ENCODE results near the gene SLC7A4. TPM values are rescaled to one million over a fixed set of nuclear protein-coding genes. Genes with fewer than 3 reads are reported as not detected.

Gene SLC7A4
- total RNA-seq, 1 experiment from 2014 or later, result not detected

DNA sequence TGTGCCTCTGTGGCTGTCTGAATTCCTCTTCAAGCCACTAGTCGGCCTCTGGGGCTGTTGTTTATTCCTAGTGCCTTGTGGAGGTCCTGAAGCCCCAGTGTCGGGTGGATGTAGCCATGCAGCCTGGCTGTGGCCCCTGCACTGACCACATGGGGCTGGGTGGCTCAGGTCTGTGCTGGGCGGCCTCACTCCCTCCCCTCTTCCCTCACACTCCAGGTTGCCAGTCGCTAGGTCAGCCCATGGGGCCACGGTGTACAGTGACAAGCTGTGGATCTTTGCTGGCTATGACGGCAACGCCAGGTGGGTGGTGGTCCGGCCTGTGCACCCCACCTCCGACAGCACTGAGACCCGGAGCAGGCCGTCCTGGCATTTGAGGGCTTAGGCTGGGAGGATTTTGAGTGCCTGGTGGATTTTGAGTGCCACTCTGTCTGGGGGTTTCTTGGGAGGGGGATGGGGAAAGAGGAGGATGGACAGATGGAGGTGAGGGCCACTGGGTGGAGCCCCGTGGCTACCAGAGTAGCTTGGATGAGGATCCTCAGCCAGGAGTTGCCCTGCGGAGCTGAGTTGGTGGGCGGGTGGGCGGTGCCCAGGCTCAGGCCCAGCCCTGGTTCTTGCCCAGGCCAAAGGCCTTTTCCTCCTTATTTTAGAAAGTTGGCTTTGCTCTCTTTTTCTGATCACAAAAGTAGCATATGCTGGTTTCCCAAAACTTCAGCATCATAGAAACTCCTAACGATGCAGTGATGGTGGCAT is 43.6 kb downstream of the SLC7A4 start:
- no peak for DNase-seq (ENCODE audit: low spot score)

DNA sequence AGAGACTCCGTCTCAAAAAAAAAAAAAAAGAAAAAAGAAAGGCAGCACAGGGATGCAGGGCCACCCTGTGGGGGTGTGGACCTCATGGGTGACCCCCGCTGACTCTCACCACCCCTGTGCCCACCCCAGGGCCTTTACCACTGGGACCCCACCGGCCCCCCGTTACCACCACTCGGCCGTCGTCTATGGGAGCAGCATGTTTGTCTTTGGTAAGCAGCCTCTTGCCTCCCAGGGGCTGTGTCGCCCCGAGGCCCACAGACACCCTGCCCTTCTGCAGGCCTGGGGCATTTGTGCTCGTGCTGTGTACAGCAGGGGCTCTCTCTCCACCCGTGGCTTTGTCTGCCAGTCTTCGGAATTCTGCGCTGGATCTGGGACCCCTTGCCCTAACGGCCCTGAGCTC is 45.0 kb downstream of the SLC7A4 start:
- DNase-seq (ENCODE audit: low spot score), result no peak

DNA sequence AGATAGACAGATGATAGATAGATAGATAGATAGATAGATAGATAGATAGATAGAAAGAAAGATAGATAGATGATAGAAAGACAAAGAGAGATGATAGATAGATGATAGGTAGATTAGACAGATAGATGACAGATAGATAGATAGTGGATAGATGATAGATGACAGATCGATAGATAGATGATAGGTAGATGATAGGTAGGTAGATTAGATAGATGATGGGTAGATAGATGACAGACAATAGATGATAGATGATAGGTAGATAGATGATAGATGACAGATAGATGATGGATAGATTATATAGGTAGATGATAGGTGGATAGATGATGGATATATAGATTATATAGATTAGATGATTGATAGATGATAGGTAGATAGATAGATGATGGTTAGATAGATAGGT is 46.0 kb downstream of the SLC7A4 start:
- no peak for DNase-seq (ENCODE audit: low spot score)

DNA sequence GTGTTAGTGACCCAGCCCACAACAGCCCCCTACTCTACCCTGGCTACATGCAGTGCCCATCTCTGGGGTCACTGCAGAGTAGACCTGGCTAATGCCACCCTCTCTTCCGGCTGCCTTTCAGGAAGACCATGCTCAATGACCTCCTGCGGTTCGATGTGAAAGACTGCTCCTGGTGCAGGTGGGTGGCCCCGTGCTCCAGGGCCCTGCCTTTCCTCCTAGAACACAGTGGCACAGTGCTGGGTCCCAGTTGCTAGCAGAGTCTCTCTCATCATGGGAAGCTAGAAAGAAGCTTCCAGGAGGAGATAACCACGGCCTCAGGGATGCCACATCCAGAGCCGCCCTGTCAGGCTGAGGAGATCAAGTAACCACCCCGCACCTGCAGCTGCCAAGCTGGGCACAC is 46.6 kb downstream of the SLC7A4 start:
- DNase-seq (ENCODE audit: low spot score), result no peak

DNA sequence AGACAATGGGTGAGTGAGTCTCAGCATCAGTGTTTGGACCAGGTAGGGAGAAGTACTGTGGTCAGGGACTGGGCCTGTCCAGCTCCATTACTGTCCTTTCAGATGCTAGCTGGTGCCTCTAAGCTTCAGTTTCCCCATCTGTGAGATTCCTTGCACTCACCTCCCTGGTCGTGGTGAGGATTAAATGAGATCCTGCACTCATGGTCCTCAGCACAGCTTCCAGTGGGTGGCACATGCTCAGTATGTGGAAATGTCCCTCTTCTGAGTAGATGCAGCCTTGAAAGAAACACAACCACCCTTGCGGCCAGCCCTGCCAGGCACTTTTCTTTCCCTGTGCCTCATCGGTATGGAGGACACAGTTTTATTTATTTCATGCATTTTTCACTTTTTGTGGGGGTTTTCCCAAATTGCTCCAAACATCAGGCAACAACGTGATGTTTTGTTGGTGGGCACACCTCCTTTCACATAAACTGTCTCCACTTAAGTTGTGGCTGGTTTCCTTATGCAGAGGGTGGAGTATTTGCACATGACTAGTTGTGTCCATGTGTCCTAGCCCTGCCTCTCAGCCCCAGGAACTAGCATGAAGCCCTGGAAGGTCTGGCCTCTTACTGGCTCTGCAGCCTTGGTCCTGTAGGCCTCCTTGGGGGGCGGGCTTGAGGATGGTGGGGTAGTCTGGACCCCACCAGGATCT is 49.1 kb downstream of the SLC7A4 start:
- no peak for DNase-seq (ENCODE audit: low spot score)

DNA sequence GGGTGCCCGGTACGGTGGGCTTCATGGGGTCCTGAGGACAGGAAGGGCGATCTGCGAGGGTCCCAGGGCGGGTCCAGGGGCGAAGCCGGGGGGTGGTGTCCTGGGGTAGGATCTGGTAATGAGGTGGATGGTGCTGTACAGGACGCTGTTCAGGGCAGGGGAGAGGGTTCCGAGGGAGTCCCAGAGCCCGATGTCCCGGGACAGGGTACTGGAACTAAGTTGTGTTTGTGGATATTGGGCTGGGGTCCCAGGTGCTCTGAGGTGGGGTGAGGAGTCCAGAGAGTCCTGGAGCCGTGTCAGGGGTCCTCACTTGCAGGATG is 49.8 kb downstream of the SLC7A4 start:
- no peak for DNase-seq (ENCODE audit: low spot score)

DNA sequence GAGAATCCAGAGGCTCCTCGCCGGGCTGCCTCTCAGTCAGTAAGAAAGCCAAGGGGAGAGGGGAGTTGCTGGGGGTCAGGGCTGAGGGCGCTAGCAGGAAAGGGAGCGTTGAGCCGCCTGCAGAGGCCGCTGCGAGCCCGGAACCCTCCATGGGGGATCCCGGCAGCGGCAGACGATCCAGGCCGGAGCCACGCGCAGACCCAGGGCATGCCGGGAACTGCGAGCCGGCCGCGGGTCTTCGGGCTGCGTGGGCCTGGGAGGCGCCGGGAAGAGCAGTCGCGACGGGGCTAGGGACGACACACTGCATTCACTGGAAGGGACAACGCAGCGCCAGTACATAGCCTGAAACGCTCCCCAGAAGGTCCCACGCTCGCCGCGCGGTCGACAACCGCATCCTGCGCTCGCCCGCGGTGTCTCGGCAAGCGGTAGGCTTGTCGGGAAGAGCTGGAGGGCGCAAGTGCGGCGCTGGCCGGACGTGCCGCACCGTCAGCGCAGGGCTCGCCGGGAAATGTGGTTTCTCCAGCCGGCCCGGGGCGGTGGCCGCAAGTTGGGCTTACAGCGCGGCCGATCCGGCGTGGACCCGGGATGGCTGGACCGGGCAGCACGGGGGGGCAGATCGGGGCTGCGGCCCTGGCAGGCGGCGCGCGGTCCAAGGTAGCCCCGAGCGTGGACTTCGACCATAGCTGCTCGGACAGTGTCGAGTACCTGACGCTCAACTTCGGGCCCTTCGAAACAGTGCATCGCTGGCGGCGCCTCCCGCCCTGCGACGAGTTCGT is 50.4 kb downstream of the SLC7A4 start, which contains the start of gene LZTR1:
LZTR1 (plus strand) TSS at position 511 of the 776 bp plus-strand sequence; CDS start at position 586, 75 bp downstream.
- peak; percentile 66 for DNase-seq (ENCODE audit: low spot score)

DNA sequence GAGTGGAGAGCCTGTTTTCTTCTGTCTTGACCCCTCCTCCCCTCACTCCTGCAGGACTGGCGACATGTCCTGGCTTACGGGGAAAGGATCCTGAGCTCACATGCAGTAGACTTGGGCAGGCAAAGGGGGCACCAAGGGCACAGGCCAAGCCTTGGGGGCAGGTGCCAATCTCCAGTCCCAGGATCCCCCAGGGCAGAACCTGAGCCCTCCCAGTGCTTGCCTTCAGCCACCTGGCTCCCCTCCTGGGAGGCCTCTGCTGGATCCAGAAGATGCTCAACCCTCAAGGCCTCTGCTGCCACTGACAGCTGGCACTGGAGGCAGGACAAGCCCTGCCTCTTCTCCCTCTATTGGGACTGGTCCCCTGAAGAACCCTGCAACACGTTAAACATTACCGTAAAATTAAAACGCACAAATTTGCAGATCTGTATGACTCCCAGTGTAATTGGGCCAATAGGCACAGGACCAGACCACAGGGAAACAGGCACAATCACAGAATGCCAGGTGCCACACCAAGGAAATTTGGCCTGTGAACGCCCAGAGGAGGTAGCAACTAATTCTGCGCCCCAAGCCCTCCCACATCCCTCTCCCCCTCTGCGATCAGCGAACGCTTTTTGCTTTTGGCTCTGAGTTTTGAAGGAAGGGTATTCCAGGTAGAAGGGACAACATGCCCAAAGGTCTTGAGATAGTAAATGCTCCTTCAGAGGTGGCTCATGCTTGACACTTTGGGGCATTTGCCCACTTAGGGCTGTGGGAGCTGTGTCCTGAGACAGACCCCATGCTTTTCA is 51.2 kb downstream of the SLC7A4 start:
- DNase-seq (ENCODE audit: low spot score), result no peak

DNA sequence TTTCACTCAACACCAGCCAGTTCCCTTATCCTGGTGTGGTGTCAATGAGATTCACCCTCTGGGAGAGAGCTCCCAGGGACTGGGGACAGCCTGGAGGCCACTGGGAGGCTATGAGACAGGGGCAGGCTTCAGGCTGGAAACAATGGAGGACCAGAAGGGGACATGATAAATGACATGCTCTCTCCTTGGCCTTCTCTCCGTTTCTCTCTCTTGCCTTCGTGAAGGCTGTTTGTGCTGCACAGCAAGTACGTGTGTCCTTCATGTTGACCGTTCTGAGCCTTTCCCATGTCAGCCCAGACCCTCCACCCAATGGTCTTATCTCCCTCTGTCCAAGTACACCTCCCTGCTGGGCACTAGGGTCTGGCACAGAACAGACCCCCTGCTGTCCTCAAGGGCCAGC is 51.8 kb downstream of the SLC7A4 start:
- DNase-seq (ENCODE audit: low spot score), result no peak

DNA sequence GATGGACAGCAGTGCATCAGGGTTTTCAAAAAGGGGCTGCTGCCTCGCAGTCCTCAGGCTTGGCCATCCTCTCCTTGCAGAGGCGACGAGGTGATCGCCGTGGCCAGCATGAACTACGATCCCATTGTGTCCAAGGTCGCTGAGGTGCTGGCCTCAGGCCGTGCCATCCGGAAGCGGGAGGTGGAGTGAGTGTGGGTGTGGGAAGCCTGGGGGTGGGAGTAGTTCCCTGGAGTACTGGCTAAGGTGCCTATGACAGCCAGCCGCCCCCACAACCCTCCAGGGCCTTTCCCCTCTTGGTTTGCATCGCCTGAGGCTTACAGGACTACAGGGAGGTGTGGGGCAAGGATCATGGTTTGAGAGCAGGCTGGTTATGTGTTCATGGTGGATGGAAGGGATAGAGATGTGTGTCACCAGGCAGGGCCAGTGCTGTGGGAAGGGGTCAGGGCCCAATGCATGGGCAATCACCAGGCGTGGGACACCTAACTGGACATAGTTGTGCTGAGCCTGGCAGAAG is 52.4 kb downstream of the SLC7A4 start:
- DNase-seq (ENCODE audit: low spot score), result no peak

DNA sequence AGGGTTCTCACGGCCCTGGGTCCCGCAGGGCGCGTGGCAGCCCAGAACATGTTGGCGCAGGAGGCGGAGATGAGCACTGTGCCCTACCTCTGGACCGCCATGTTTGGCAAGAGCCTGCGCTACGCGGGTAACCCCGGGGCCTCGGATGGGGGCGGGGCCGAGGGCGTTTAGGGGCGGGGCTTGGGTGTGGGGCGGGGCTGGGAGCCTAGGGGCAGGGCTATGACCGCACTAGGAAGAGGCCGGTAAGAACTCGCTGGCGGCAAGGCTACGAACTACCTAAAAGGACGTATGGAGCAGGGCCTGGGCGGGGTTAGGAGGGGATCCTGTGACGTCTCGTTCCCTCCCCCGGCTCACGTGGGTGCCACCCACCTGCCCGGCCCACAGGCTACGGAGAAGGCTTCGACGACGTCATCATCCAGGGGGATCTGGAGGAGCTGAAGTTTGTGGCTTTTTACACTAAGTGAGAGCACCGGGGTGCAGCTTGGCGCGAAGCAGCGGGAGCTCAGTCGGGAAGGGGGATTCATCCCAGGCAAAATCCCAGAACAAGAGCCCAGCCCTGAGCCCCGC is 53.0 kb downstream of the SLC7A4 start:
- no peak for DNase-seq (ENCODE audit: low spot score)

Small RNA genes lying within 50 kb of the gene (small RNA-seq; reads per million reads assigned to genes)
- gene MIR649, result not detected

Other genes with a start within 250 kb of the SLC7A4 start
- 69.9 and 127 TPM in 2 replicates for gene PI4KA, start 173.8 kb downstream of the SLC7A4 start, total RNA-seq (2014; rRNA removed; shearing (Covaris generic))
- gene SNAP29, start 173.6 kb downstream of the SLC7A4 start, total RNA-seq (2014; rRNA removed; shearing (Covaris generic)), result 23.5 and 26.9 TPM in 2 replicates
- gene CRKL, start 115.2 kb downstream of the SLC7A4 start, total RNA-seq (2014; rRNA removed; shearing (Covaris generic)), result 74.9 and 77.2 TPM in 2 replicates
- 30.9 and 41.7 TPM in 2 replicates for gene AIFM3, start 65.3 kb downstream of the SLC7A4 start, total RNA-seq (2014; rRNA removed; shearing (Covaris generic))
- gene LZTR1, start 50.3 kb downstream of the SLC7A4 start, total RNA-seq (2014; rRNA removed; shearing (Covaris generic)), result 27.5 and 35.1 TPM in 2 replicates
- 60.1 and 75.4 TPM in 2 replicates for gene THAP7, start 30.4 kb downstream of the SLC7A4 start, total RNA-seq (2014; rRNA removed; shearing (Covaris generic))
- 1.0 and 1.5 TPM in 2 replicates for gene P2RX6, start 17.4 kb downstream of the SLC7A4 start, total RNA-seq (2014; rRNA removed; shearing (Covaris generic))
- 0.13 TPM in 1 of 2 replicates, not detected in the other for gene LRRC74B, start 13.4 kb upstream of the SLC7A4 start, total RNA-seq (2014; rRNA removed; shearing (Covaris generic))

All from HT-29 (cell line).